ENCODE measurements around the gene FNDC8.
"Not testable (repeated sequence)": the region's sequence is repeated elsewhere in the genome, so short reads cannot be mapped to it uniquely, and the experiment has no call there.

Gene FNDC8

DNA sequence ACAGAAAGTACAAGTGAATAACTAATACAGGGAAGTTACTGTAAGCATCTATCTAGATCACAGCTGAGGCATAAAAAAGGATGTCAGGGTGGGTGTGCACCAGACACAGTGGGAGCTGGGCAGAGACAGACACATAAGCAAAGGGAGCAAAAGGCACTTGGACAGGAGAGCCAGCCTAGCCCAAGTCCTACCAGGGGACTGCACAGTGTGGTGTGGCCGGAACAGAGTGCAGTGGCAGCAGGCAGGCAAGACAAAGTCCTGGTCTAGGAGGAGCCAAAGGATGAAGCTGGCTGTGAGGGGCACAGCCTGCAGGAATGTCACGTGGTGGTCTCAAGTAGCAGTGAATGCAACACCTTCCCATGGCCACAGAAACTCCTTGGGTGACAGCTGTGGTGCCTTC lies 23.6 kb upstream of the FNDC8 start:
- FAIRE-seq = no peak

DNA sequence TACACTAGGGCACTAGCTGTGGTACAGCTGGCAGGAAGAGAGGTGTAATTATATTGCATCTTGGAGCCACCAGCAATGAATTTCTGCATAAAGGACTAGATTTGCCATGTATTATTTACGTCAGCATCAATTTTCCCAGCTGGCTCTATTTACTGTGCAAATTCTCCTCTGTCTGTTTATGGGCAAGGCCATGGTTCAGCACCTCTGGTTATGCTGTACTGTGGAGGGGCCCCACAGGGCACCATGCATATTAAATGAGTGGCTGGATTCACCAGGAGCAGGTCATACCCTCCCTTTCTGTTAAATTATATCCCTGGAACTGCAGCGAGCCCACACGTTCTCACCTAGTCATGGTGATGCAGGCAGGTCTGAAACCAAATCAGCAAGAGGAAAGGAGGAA lies 21.5 kb upstream of the FNDC8 start:
- peak; percentile 79 for FAIRE-seq

GRCh38 chr17:35101036-35101435 lies 20.4 kb upstream of the FNDC8 start:
- FAIRE-seq = no peak

- no peak for FAIRE-seq
Observed at GRCh38 chr17:35101725-35102124, 19.7 kb upstream of the FNDC8 start.

GRCh38 chr17:35103271-35103670 lies 18.1 kb upstream of the FNDC8 start:
- FAIRE-seq = no peak

DNA sequence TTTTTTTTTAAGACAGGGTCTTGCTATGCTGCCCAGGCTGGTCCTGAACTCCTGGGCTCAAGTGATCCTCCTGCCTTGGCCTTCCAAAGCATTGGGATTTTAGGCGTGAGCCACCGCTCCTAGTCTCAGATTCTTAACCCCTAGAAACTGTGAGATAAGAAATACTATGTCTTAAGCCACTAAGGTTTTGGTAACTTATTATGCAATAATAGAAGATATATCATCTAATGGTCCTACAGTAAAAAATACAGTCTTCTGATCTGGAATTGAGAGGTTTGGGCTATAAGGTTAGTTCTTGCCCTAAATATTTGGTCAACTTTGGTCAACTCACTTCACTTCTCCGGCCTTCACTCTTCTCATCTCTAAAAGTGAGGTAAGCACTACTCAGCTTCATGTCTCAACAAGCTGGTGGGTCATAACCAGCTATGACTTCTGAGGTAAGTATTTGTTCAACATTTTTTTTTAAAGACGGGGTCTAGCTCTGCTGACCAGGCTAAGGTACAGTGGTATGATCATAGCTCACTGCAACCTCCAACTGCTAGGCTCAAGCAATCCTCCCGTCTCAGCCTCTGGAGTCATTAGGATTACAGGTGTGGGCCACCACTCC lies 16.5 kb upstream of the FNDC8 start:
- FAIRE-seq = no peak

DNA sequence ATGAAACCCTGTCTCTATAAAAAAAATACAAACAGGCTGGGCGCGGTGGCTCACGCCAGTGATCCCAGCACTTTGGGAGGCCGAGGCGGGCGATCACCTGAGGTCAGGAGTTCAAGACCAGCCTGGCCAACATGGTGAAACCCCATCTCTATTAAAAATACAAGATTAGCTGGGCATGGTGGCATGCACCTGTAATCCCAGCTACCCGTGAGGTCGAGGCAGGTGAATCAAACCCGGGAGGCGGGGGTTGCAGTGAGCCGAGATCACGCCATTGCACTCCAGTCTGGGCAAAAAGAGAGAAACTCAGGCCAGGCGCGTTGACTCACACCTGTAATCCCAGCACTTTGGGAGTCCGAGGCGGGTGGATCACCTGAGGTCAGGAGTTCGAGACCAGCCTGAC lies 10.6 kb upstream of the FNDC8 start:
- not testable (repeated sequence) for FAIRE-seq

DNA sequence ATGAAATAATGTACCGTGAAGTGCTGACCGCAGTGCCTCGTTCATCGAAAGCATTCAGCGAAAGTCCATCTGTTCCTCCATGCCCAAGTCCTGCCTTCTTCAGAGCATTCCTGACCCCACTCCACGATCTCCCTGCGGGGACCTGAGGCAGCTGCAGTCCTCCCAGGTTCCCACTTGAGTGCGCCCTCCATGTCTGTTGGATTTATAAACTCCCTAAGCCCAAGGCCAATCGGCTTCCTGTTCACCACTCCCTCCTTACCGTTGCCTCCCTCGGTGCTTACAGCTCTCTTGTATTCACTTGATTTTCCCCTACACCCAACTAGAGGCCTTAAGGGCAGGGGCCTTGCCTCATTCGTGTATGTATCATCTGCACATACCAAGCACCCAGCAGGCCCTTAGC lies 4.6 kb upstream of the FNDC8 start:
- FAIRE-seq = no peak

- no peak for FAIRE-seq
Observed at GRCh38 chr17:35117984-35118383, 3.4 kb upstream of the FNDC8 start.

DNA sequence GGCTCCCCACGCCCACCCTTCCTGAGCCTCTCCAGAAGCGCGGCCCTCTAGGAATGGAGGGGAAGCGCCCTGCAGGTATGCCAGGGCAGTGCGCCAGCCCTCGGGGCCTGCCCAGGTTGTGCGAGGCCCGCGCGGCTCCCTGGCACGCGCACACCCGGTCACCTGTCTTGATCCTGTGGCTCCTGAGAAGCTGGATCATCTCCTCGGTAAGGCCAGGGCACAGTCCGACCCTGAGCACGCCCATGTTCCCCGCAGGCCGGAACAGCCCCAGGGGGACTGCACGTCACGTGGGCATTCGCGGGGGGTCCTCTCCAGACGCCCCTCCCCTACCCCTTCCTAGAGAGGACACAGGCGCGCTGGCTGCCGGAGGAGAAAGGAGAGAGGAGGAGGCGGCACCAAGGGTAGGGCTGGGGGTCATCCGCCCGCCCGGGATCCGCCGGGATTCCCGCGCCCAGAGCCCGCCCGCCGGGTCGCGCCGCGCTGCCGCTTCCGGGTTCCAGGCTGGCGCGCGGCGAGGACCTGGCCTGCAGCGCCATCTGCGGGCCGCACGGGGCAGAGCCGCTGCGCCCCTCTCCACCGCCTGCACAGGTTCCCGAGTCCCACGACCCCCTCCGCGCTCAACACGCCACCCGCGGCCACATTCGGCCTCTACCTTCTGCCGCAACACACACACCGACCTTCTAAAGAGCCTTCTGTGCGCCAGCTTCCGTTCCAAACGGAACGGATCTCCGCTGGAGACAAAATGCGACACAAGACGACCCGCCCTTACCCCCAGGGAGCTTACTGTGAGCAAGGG lies 1.8 kb upstream of the FNDC8 start, which contains the start of gene RAD51D:
RAD51D (minus strand) TSS at position 491 of the 796 bp plus-strand sequence; CDS start at position 244, 247 bp downstream.
- FAIRE-seq = no peak

DNA sequence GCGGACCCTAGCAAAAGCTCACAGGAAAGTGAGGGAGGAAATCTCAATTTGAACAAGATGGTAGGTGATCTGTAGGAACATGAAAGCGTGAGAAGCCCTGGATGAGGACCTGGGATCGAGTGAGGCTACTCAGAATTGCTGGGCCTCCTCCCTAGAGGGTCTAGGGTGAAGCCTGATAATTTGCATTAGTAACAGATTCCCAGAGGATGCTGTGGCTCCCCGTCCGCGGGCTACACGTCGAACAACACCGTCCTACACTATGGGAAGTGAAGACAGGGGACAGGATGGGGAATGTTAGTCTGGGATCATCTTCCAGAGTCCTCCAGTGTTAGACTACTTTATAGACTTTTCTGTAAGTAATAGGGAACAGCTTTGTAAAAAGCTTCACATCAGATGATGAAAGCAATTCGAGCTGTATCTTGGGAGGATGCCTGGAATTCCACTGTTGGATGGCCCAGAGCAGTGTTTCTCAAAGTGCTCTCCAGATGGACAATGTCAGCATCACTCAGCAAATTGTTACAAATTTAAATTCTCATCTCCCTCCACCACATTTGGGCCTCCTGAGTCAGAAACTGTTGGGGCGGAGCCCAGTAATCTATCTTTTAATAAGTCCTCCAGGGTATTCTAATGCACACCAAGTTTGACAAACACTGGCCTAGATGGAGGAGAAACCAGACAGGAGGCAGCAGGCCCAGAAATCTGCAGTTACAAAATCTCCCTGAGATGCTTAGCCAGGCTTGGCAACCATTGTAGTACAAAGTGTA lies 6.5 kb downstream of the FNDC8 start:
- no peak for FAIRE-seq

- no peak for FAIRE-seq
Observed at GRCh38 chr17:35129154-35129972, 7.9 kb downstream of the FNDC8 start.

DNA sequence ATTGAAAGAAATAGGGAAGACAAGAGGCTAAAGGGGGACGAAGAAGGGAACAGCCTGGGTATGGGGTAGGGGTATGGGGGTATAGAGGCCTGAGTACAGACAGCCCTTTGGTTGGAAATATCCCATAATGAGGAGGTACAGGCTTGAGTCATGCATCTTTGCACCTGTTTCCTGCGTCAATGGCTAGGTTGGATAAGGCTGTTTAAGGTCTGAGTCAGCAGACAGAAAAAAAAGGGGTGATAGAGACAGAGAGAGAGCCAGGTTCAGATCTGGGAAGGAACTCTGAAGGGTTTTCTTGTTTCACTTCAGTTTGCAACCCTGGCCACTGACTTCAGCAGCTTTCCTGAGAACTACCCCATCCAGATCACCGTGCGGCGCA lies 8.5 kb downstream of the FNDC8 start:
- no peak for FAIRE-seq

- no peak for FAIRE-seq
Observed at GRCh38 chr17:35130392-35130791, 9.0 kb downstream of the FNDC8 start.

- no peak for FAIRE-seq
Observed at GRCh38 chr17:35132099-35132498, 10.7 kb downstream of the FNDC8 start.

DNA sequence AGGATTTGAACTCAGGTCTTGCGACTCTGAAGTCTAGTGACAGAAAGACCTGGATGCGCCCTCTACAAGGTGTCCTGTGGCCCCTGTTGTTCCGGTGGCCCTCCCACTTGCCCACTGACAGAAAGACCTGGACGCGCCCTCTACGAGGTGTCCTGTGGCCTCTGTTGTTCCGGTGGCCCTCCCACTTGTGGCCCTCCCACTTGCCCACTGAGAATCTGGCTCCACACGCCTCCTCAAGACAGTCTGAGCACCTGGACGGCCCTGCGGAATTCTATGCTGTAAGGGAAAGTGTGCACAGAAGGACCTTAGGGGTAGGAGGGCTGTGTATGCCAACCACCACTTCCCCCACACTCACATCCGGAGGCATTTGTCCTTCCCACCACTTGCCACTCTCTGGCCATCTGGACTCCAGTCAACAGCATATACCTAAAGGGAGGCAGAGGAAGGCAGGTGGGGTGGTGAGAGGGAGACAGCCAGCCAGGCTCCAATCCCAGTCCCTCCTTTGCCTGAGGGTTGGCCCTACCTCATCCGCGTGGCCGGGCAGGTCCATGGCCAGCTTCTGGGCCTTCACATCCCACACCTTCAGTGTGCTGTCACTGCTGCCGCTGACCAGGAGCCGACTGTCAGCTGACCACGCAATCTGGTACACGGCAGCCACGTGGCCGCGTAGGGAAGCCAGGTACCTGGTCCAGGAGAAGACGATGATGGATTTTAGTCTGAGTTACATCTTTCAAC lies 11.6 kb downstream of the FNDC8 start:
- no peak for FAIRE-seq

- no peak for FAIRE-seq
Observed at GRCh38 chr17:35135322-35135721, 13.9 kb downstream of the FNDC8 start.

DNA sequence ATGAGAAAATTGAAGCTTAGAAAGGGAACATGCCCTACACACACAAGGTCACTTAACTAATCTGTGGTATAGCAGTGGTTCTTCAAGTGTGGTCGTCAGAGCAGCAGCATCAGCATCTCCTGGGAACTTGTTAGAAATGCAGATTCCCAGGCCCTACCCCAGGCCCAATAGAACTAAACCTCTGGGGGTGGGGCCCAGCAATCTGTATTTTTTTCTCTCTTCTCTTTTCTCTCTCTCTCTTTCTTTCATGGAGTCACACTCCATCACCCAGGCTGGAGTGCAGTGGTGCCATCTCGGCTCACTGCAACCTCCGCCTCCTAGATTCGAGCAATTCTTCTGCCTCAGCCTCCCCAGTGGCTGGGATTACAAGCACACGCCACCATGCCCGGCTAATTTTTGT lies 16.8 kb downstream of the FNDC8 start:
- no peak for FAIRE-seq

GRCh38 chr17:35141681-35142466 lies 20.5 kb downstream of the FNDC8 start, which contains the start of gene NLE1:
TSS of gene NLE1 (minus strand) at chr17:35142303. CDS start at chr17:35142275, 28 bp downstream.
- FAIRE-seq = no peak

- FAIRE-seq = no peak
Observed at GRCh38 chr17:35142467-35142796, 21.0 kb downstream of the FNDC8 start.

DNA sequence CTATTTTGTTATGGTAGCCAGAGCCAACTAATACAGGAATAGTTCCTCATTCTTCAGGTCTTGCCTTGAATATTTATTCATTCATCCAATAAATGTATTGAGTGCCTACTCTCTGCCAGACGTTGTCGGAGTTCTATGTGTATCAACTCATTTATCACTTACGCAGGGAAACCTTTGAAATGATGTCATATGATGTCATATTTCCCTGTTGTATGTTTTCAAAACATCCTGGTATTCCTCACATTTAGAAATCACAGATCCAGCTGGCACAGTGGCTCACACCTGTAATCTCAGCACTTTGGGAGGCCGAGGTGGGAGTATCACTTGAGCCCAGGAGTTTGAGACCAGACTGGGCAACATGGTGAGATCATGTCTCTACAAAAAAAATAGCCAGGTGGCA lies 23.4 kb downstream of the FNDC8 start:
- FAIRE-seq = no peak
